GM18909 (cell line): Measurements from ENCODE around the gene TMEM91.
"Not testable (repeated sequence)": the region's sequence is repeated elsewhere in the genome, so short reads cannot be mapped to it uniquely, and the experiment has no call there.

Experiments
- ATAC-seq: cut with Tn5 transposase; IDR thresholded peaks from one replicate; pipeline ENCODE4 v1.9.1; 2021; ENCODE audit warnings: mild to moderate bottlenecking; ENCODE audit not compliant: unreplicated experiment, poor library complexity

TMEM91 gene

DNA sequence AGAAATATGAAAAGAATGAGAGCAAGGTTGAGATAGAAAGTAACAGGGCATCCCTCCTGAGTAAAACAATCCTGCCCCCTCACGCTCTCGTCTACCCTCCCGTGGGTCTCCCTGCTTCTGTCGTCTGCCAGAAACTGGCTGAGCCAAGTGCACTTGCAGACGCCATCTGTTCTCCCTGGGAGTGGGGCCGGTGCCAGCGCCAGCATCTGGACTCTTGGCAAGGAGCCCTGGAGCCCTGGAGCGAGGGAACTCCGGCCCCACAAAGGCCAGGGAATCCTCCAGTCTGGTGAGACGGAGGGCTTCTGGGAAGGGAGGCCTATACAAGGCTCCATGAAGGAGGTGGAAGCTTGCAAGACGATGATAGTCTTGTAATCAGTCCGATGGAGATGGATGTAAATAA, 2.3 kb upstream of the TMEM91 start:
- no peak for ATAC-seq

DNA sequence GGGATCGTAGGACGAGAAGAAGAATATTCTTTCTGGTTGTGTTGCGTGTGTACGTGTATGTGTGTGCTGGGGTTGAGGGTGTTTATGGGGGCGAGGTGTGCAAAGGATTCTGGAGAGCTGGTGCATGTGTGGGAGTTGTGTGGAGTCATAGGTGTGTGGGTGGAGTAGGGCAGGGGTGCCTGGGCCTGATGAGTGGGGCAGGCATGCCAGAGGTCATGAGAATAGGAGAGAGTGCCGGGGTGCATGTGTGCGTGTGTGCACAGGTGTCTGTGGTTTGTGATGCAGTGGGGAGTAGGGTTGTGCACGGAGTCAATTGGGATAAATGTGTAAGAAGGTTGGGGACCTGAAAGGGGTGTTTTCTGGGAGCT, 649 bp downstream of the TMEM91 start:
- no peak for ATAC-seq

DNA sequence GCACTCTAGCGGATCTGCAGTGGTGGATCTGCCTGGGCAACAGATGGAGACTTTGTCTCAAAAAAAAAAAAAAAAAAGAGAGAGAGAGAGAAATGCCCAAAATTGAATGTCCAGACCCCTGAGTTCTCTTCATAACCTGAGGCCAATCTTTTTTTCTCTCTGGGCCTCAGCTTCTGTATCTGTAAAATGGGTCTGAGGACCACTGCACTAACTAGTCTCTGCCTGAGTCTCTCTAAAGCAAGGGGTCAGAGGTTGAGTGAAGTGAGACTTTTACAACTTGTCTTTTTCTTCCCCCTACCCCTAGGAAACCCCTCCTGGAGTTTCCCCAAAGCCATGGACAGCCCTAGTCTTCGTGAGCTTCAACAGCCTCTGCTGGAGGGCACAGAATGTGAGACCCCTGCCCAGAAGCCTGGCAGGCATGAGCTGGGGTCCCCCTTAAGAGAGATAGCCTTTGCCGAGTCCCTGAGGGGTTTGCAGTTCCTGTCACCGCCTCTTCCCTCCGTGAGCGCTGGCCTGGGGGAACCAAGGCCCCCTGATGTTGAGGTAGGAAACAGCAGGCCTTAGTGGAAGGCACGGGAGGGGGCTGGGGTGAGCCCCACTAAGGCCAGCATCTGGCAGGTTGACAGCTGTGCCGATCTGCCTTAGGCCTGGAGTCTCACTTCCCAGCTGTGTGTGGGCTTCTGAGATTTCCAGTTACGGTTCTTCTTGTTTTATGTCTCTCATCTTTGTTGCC, 1.8 kb downstream of the TMEM91 start:
- ATAC-seq = peak; percentile 70

DNA sequence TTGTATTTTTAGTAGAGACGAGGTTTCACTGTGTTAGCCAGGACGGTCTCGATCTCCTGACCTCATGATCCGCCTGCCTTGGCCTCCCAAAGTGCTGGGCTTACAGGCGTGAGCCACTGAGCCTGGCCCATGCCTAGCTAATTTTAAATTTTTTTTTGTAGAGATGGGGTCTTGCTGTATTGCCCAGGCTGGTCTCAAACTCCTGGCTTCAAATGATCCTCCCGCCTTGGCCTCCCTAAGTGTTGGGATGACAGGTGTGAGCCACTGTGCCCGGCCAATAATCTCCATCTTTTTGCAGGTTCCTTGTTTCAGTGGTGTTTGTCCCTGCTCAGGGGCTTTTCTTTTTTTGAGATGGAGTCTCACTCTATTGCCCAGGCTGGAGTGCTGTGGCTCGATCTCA, 5.2 kb downstream of the TMEM91 start:
- not testable (repeated sequence) for ATAC-seq

DNA sequence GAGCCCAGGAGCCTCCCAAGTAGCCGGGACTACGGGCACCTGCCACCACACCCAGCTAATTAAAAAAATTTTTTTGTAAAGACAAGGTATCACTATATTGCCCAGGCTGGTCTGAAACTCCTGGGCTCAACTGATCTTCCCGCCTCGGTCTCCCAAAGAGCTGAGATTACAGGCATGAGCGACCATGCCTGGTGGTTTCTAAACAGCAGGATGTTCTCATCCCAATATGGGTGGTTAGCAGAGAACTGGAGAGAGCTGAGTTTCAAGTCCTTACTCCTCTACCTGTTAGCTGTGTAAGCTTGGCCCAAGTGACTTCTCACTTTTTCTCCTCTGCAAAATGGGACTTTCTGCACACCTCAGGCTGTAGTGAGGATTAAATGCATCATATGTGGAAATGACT, 8.0 kb downstream of the TMEM91 start:
- no peak for ATAC-seq

DNA sequence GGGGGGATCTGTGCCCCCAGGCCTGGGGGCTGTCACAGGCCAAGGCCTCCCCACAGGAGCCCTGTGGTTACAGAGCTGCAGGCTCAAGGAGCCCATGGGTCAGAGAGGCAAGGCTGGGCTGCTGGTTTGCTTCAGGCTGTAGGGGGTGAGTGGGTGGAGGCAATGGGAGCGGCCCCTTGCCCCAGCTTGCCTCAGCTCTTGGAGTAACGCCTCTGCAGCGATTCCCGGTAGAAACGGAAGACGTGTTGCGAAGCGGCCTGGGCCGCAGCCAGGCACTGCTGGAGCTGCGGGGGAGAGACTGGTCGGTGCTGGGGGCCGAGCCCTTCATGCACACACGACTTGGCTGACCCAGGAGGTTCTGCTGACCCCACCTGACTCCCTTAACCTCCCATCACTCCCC, 10.1 kb downstream of the TMEM91 start:
- ATAC-seq = no peak

DNA sequence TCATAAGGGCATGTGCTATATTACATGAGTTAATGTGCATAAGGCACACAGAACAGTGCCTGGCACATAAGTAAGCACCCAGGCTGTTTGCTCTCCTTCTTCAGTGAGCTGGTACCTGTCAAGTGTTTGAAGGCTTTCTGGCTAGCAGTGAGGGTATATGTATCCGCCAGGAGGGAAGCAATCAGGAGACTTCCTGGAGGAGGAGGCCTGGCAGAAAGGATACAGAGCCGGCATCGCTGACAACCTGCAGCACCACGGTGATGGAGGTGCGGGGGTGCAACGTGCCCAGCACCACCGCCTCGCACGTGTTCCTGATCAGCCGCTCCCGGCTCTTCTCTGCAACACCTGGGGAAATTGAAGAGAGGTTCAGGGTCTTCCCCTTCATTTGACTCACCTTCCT, 15.3 kb downstream of the TMEM91 start:
- ATAC-seq = no peak

DNA sequence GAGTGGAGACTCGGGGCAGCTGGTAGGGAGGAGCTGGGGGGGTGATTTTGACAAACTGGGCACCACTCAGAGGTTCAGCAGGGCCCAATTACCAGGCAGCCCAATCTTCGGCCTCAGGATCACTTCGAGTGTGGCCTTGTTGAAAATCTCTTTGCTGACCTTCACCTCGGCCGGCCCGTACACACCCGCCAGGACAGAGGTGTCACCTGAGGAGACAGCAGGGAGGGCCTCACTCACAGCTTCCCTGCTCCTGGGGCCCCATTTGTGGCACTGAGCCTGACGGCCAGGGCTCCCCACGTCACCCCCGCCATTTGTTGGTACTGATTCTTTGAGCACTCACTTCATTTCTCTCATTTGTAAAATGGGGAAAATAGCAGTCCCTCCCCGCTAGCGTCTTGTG, 16.4 kb downstream of the TMEM91 start:
- ATAC-seq = no peak

DNA sequence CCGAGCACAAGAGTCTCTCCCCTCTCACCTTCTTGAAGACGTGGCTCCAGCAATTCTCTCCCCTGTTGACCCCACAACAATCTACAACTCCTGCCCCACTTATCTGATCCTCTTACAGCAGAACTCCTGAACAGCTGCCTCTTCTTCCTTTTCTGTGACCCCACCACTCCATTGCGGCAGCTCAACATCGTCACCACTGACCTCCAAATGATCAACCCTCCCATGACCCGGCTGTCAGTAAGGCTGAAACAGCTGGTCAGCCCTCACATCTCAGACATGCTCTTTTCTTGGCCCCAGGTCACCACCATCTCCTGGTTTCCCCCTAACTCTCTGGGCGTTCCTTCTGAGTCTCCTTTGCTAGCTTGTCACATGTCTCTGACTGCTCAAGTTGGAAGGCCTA, 19.0 kb downstream of the TMEM91 start:
- ATAC-seq = no peak

DNA sequence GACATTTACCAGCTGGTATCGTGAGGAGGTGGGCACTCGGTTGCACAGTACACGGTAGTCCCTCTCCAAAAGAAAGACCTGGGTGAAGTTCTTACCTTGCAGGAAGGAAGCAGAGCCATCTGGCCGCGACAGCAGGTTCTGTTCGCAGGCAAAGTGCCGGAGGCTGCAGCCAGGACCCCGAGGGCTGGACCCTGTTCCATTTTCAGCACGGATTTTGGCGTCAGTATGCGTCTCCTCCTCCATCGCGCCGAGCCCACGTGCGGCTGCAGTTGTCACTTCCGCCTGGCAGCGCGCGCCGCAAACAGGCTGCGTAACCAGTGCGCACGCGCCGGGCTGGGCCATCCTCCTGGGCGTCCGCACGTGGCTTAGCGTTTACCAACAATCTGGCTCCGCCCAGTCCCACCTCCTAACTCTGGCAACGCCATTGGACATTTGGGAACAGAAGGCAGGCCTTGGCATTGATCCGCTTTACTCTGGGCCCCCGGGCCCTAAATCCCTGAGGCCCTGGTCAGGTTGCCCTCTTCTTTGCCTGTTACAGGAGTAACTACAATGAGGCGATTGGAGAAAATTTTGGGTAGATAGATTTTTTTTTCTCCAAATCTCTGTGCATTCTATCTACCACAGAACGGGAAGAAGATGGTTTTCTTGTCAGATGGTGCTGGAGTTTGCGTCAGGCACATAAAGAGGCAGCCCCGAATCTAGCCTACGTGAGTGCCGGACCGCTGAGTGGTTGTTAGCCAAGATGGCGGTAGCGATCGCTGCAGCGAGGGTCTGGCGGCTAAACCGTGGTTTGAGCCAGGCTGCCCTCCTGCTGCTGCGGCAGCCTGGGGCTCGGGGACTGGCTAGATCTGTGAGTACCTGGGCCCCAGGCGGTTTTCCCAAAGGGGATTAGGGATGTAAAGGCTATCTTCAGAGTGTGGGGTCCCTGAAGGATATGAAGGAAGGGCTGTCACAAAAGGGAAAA, 21.0 kb downstream of the TMEM91 start, which contains the start of the genes BCKDHA and EXOSC5:
BCKDHA (plus strand) TSS at position 733 of the 964 bp plus-strand sequence; CDS start at position 743, 10 bp downstream.
EXOSC5 (minus strand) TSS at position 274 of the 964 bp plus-strand sequence; CDS start at position 243, 31 bp downstream.
- peak; percentile 88 for ATAC-seq

DNA sequence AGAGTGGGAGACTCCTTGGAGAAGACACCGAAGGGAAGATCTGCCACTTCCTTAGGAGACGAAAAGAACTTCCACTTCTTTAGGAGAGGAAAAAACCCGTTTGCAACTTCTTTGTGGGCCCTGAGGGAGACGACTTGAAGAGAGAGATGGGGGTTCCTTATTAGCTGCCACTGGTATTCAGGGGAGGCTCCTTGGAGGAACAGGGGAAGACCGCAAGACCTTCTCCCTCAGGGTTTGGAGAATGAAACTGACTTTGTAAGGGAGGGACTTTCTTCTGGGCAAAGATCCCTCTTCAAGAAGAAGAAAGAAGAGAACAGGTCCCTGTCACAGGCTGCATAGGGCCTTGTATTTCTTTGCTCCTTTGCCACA, 21.7 kb downstream of the TMEM91 start:
- ATAC-seq = no peak

DNA sequence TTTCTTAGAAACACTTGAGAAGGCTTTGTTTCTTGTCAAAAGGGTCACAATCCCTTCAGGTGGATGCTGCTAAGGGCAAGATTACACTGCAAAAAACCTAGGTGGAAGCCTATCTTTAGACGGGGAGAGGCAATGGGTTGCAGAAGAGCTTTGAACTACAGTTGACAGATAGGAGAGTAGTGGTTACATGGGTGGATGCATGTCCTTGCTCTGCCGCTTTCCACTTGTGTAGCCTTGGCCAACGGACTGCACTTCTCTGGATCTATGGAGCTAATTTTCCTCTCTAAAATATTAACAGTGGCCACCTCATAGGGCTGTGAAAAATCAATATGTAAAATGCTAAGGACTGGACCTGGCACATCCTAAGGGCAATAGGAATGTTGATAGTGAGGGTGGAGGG, 22.3 kb downstream of the TMEM91 start:
- no peak for ATAC-seq

DNA sequence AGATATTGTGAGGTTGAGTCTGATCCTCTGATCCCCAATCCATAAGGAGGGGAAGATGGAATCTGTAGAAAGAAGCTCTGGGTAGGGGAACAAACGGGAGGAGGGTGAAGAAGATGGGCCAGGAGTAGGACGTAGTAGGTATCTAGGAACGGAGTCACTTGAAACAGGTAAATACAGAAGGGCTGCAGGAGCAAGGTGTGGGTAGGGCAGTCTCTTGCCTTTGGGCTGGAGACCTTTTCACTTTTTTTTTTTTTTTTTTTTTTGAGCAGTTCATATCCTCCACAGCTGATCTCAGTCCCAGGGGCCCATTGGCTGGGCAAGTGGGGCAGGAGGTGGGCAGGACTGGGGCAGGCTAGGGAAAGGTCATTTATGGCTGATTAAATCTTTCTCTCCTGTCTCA, 22.8 kb downstream of the TMEM91 start:
- no peak for ATAC-seq

DNA sequence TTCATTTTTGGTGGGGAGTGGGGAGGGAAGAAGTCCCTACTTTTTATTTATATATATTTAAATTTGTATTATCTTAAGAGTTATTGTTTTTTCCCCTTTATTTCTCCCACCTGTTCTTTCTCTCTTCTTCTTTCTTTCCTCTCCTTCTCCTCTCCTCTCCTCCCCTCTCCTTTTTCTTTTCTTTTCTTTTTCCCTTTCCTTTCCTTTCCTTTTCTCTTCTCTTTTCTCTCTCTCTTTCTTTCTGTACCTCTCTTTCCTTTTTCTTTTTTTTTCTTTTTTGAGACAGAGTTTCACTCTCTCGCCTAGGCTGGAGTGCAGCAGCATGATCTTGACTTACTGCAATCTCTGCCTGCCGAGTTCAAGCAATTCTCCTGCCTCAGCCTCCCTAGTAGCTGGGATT, 23.2 kb downstream of the TMEM91 start:
- no peak for ATAC-seq

DNA sequence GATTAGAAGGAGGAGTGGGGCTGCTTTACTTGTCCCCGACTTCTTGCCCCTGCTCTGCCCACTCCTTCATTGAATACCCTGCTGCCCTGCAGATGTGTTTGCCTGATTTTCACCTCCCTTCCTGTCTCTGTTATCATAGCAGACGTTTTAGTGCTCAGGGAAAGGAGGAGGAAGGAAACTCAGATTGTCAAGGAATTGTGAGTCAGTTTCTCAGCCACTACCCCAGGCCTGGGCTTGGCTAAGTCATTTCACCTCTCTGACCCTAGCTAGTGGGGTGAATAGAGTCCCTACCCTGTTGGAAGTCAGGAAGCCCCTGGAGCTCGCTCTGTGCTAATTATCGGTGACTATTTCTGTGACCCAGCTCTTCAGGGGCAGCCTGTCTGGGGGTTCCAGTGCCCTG, 25.1 kb downstream of the TMEM91 start:
- no peak for ATAC-seq

DNA sequence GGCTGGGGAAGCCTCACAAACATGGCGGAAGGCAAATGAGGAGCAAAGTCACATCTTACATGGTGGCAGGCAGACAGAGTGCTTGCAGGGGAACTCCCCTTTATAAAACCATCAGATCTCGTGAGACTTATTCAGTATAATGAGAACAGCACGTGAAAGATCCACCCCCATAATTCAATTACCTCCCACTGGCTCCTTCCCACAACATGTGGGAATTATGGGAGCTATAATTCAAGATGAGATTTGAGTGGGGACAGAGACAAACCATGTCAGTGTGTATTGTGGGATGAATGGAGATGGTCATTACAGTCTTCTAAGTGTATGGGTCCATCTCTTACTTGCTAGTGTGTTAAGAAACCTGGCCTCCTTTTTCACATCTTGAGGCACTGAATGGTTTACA, 25.7 kb downstream of the TMEM91 start:
- ATAC-seq = no peak

DNA sequence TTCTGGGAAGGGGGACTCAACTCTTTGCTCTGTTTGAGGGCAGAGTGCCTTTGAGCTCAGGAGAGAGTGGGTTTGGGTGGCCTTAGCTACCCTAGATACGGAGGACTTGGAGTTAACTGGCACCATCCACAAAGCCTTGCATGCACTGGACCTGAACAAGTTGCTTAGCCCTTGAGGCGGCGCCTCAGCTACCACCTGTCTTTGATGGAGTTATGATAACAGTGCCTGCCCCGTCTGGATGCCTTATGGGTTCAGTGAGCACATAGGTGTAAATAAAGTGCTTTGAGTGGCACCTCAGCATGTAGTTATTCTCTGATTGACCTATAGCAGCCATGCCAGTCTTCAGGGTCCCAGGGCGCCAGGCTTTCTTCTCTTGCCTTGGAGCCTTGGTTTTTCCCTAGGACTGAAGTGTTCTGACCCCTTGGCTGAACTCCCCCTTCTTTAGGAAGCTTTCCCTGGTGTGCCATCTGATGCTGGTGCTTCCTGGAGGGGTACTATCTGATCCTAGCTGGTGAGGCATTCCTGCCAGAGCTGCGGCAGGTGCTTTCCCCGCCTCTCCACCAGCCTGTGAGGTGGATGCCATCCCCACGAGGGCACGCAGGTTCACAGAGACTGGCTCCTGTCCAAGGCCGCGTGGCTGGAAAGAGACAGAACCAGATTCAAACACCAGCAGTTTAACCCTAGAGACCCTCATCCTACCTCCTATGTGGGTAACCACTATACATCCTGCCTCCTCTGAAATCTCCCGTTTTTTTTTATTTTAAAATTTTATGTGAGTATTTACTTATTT, 27.0 kb downstream of the TMEM91 start:
- no peak for ATAC-seq

DNA sequence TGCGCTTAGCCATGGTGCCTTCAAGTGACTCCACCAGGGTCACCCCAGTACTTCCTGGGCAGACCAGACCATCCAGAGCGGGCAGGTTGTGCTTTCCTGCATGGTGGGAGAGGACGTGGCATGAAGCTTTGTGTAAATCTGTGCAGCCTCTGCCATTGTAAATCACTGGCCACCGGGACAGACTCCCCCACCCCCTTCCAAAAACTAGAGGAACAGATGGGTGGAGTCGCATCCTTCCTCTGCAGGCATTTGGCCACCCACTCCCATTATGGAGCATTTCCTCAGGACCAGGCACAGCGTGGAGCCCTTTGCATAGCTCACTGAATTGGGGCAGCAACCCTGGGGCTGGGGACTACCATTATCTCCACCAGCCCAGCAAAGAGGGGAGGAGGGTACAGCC, 29.4 kb downstream of the TMEM91 start:
- no peak for ATAC-seq

DNA sequence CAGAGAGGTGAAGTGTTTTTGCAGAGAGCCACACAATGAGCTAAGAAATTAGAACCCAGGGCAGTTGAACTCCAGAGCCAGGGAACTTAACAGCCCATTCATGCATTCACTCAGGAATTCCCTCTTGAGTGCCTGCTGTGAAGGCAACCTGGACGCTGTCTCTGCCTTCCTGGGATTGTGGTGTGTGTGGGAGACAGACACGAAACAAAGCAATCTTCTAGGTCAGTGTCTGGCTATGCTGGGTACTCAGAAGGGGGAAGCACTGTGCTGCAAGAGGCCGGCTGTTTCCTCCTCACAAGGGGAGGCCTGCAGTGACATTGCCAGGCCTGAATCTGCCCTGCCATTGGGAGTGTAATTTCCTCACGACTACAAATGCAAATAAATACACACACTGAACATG, 30.9 kb downstream of the TMEM91 start:
- no peak for ATAC-seq

DNA sequence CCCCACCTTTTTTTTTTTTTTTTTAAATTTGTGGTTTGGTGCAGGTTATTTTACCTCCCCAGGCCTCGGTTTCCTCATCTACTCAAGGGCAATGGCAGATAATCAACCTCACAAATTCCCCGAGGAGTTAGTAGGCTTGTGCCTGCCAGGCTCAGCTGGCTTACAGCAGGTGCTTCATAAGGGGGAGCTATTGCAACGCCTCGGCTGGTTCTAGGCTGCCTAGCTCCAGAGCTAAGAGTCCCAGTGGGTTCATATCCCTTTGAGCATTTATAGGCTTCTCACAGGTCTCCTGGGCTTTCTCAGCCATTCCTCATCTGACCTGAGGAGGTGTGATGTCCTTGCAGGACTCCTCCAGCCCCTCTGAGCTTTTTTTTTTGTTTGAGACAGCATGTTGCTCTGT, 31.9 kb downstream of the TMEM91 start:
- no peak for ATAC-seq

DNA sequence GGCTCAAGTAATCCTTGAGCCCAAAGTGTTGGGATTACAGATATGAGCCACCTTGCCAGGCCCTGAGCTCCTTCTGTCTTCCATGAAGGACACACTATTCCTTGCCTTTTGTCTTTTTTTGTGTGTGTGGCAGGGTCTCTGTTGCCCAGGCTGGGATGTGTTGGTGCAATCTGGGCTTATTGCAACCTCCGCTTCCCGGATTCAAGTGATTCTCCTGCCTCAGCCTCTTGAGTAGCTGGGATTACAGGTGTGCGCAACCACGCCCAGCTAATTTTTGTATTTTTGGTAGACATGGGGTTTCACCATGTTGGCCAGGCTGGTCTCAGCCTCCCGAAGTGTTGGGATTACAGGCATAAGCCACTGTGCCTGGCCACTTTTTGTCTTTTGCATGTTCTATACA, 32.5 kb downstream of the TMEM91 start:
- not testable (repeated sequence) for ATAC-seq
